Mucosa of descending colon (tissue), 3 donors: ENCODE results near the gene RAB44. TPM values are rescaled to one million over a fixed set of nuclear protein-coding genes. Genes with fewer than 3 reads are reported as not detected.

Experiments used
- ATAC-seq: fragments of 200-7000 bp; cut with Tn5 transposase; one replicate; pipeline ENCODE4 v1.9.1; 2020; ENCODE audit warnings: mild to moderate bottlenecking, moderate library complexity
- DNase-seq, 3 donors: peaks; one replicate each; pipeline ENCODE4 v3.0.0-alpha.2; 2020
- H3K36me3 ChIP-seq: fragments of 200-600 bp; one replicate; pipeline ENCODE4 v1.8.0; 2021; ENCODE audit warnings: low read depth, mild to moderate bottlenecking
- H3K4me1 ChIP-seq: fragments of 200-600 bp; one replicate; pipeline ENCODE4 v1.8.0; 2021; ENCODE audit warnings: low read depth, mild to moderate bottlenecking
- H3K4me3 ChIP-seq: fragments of 200-600 bp; one replicate; pipeline ENCODE4 v1.8.0; 2021; ENCODE audit warnings: mild to moderate bottlenecking
- H3K9me3 ChIP-seq: fragments of 200-600 bp; one replicate; pipeline ENCODE4 v1.8.0; 2021; ENCODE audit warnings: mild to moderate bottlenecking
- intact Hi-C, 2 donors: fragments of 100-400 bp; cut with DNase I in 1 of 2; cut with micrococcal nuclease in 1 of 2; formaldehyde crosslinking; loops; one replicate each; pipeline versions ENCODE4 v1.11.0 to v1.11.1; 2022; cut with DNase I, micrococcal nuclease
- total RNA-seq, 3 donors: library from RNA; stranded (reverse); fragmentation: NEBNext Ultra II Directional in 2 of 3; extraction: Animal tissue kit (Norgen Biotek cat#: 25700) in 2 of 3; gene quantifications; one replicate each; pipeline versions ENCODE4 v1.2.1 to v1.2.4, GENCODE V29; 2021 to 2023
- TF ChIP-seq, protein P1 (sequence below): fragments of 200-600 bp; IDR thresholded peaks from one replicate; pipeline ENCODE4 v1.8.0; 2022; ENCODE audit warnings: antibody characterized with exemption, mild to moderate bottlenecking
- donor health status: DM: no; HTN: no; CAD: no; lungs with moderate emphysema.
- donor health status: DM: no; HTN: no; CAD: no.
- donor health status: DM: no; HTN: yes; CAD: no.

The RAB44 gene
- total RNA-seq, 3 donors from 2014 or later: 0.32 to 0.53 (median 0.32) TPM

DNA sequence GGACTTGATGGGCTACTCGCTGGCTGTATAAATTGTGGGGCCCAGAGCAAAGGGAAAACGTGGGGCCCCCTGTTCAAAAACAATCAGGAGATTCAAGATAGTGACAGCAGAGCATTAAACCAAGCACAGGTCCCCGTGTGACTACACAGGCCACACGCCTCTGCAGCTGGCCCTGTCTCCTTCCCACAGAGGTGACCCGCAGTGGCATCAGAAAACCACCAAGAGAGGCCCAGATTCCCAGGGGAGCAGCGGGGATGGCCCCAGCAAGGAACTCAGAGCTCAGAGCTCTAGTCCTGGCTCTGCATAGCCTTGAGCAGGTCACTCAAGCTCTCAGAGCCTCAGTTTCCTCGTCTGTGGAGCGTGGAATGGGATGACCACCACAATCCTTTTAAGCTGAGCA is 84.0 kb downstream of the RAB44 start:
- H3K4me1 ChIP-seq: peaks cover 5% of the 10 kb centered on the region
- no peaks in the 10 kb centered on the region for H3K36me3 ChIP-seq
- no peak for DNase-seq
- no peaks in the 10 kb centered on the region for H3K9me3 ChIP-seq
- ATAC-seq: no peak
- intact Hi-C loops: no loop called here
- no peak overlapping the region for H3K4me3 ChIP-seq
- TF ChIP-seq, protein P1, sequence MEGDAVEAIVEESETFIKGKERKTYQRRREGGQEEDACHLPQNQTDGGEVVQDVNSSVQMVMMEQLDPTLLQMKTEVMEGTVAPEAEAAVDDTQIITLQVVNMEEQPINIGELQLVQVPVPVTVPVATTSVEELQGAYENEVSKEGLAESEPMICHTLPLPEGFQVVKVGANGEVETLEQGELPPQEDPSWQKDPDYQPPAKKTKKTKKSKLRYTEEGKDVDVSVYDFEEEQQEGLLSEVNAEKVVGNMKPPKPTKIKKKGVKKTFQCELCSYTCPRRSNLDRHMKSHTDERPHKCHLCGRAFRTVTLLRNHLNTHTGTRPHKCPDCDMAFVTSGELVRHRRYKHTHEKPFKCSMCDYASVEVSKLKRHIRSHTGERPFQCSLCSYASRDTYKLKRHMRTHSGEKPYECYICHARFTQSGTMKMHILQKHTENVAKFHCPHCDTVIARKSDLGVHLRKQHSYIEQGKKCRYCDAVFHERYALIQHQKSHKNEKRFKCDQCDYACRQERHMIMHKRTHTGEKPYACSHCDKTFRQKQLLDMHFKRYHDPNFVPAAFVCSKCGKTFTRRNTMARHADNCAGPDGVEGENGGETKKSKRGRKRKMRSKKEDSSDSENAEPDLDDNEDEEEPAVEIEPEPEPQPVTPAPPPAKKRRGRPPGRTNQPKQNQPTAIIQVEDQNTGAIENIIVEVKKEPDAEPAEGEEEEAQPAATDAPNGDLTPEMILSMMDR: no peak

Other genes with a start within 250 kb of the RAB44 start
- gene STK38, start 150.3 kb upstream of the RAB44 start, total RNA-seq: 10 to 100 TPM; 67.3 to 80.7 (median 69.9) TPM
- gene SRSF3, start 103.5 kb upstream of the RAB44 start, total RNA-seq: 100 to 1,000 TPM; 176 to 243 (median 229) TPM
- 100 to 1,000 TPM; 181 to 381 (median 255) TPM for gene CDKN1A, start 19.1 kb upstream of the RAB44 start, total RNA-seq
- gene CPNE5, start 141.6 kb downstream of the RAB44 start, total RNA-seq: 10 to 100 TPM in 1 of 3 donors, 1 to 10 TPM in 2; 4.7 to 15.2 (median 6.1) TPM
- gene PPIL1, start 177.0 kb downstream of the RAB44 start, total RNA-seq: 10 to 100 TPM in 2 of 3 donors, 1 to 10 TPM in 1; 7.2 to 14.2 (median 10.5) TPM
- 10 to 100 TPM; 53.9 to 66.6 (median 56.0) TPM for gene C6orf89, start 188.1 kb downstream of the RAB44 start, total RNA-seq